Peyer's patch (tissue), 4 donors: Measurements from ENCODE around the gene BRF1.

Source experiments
- POLR2A ChIP-seq, 2 donors: fragments of 450-650 bp; IDR thresholded peaks; one replicate each; pipeline ENCODE4 v1.5.1; 2017; ENCODE audit warnings: antibody characterized with exemption in 2 of 2, mild to moderate bottlenecking in 2 of 2, moderate library complexity in 2 of 2
- TF ChIP-seq, protein P1 (sequence below), 6 experiments: fragments of 450-650 bp in 4 of 6; fragments of 200-600 bp in 2 of 6; sonication (generic) in 1 of 6; IDR thresholded peaks; one replicate each; pipeline ENCODE4 v1.5.1; 2017 to 2019; ENCODE audit warnings: antibody characterized with exemption in 6 of 6, mild to moderate bottlenecking in 3 of 6, moderate library complexity in 1 of 6

GRCh38 chr14:105166571-105167302, 134.1 kb downstream of the BRF1 start:
- TF ChIP-seq POLR2A (IDR thresholded peaks at IDR 0.05): no peak
- TF ChIP-seq, protein P1, sequence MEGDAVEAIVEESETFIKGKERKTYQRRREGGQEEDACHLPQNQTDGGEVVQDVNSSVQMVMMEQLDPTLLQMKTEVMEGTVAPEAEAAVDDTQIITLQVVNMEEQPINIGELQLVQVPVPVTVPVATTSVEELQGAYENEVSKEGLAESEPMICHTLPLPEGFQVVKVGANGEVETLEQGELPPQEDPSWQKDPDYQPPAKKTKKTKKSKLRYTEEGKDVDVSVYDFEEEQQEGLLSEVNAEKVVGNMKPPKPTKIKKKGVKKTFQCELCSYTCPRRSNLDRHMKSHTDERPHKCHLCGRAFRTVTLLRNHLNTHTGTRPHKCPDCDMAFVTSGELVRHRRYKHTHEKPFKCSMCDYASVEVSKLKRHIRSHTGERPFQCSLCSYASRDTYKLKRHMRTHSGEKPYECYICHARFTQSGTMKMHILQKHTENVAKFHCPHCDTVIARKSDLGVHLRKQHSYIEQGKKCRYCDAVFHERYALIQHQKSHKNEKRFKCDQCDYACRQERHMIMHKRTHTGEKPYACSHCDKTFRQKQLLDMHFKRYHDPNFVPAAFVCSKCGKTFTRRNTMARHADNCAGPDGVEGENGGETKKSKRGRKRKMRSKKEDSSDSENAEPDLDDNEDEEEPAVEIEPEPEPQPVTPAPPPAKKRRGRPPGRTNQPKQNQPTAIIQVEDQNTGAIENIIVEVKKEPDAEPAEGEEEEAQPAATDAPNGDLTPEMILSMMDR (IDR thresholded peaks at IDR 0.05): no peak
